ENCODE measurements around the gene DIPK1B. TPM values are rescaled to one million over a fixed set of nuclear protein-coding genes. Genes with fewer than 3 reads are reported as not detected.

Gene DIPK1B
- total and polyA plus RNA-seq, 2 experiments from 2014 or later = 18.7 to 60.0 TPM

DNA sequence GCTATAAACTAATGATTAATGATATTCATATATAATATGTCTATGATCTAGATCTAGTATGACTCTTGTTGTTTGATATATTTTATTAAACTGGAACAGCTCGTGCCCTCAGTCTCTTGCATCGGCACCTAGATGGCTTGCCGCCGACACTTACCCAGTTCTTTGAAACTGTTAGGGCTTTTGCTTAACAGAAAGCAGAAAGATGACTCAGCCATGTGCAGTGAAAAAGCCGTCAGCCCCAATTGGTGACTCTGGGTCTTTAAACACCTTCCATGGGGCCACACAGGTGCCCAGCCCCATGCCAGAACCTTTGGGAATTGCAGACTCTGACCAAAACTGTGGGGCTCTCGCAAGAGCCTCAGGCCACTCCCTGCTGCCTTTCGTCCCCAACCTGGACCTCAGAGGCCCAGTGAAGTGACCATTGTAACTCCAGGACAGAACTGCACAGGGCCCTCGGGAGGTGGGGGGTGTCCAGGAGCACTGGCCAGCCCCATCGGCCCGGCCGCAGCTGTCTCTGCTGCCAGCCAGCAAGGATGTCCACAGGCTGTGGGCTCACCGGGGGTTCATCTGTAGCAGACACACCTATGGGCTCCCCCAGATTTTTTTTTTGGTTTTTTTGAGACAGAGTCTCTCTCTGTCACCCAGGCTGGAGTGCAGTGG, 22.6 kb downstream of the DIPK1B start:
- H3K4me3 ChIP-seq = no peak overlapping the region
- H2AFZ ChIP-seq = no peak overlapping the region
- H3K27me3 Mint-ChIP-seq (ENCODE audit: insufficient read depth, low read depth, poor library complexity) = peaks cover 20% of the 10 kb centered on the region
- no peaks in the 10 kb centered on the region for H3K4me1 ChIP-seq (ENCODE audit: insufficient read depth)
- H3K4me1 Mint-ChIP-seq = no peaks in the 10 kb centered on the region; the same call in 2 of the 3 replicates
- 0 out of 3 replicates have a peak, but pooled peaks cover 3% of the 10 kb centered on the region for H3K36me3 Mint-ChIP-seq (ENCODE audit: low read depth)
- no peak for DNase-seq (ENCODE audit: low spot score)
- H3K4me3 Mint-ChIP-seq = no peak overlapping the region
- no peaks in the 10 kb centered on the region for H3F3A ChIP-seq (replicated peaks; ENCODE audit: low read depth)
- H3K27ac Mint-ChIP-seq = no peak overlapping the region
- no peak overlapping the region for H3K4me2 ChIP-seq
- no peak for ATAC-seq
- H3K27ac ChIP-seq (ENCODE audit: low read depth) = no peak overlapping the region
- 0 out of 2 replicates have a peak, but pooled peaks cover 7% of the 10 kb centered on the region for H3K79me2 ChIP-seq (replicated peaks; ENCODE audit: insufficient read depth)
- no peaks in the 10 kb centered on the region for H3K9me2 ChIP-seq (ENCODE audit: insufficient read depth)
- H3K9me3 Mint-ChIP-seq = no peaks in the 10 kb centered on the region; the same call in 1 of the 3 replicates
- H3K27me3 ChIP-seq (ENCODE audit: insufficient read depth) = no peaks in the 10 kb centered on the region
- H4K20me1 ChIP-seq (replicated peaks; ENCODE audit: insufficient read depth) = no peaks in the 10 kb centered on the region
- TF ChIP-seq JUNB (IDR thresholded peaks at IDR 0.05; ENCODE audit: unreplicated experiment) = no peak
- TF ChIP-seq CTCF (conservative IDR thresholded peaks at IDR 0.05; ENCODE audit: low read depth in 2 of 2) = no peak
- TF ChIP-seq REST (IDR thresholded peaks at IDR 0.05; ENCODE audit: unreplicated experiment) = no peak
- no peaks in the 10 kb centered on the region for H3K36me3 ChIP-seq (ENCODE audit: insufficient read depth)

GRCh38 chr9:136735812-136736480, 23.6 kb downstream of the DIPK1B start:
- Histone ChIP-seq H3K9me2 (ENCODE audit: insufficient read depth) (no peaks in the 10 kb centered on the region), H3K4me2 (no peak overlapping the region), H3K79me2 (replicated peaks; ENCODE audit: insufficient read depth) (no peaks in the 10 kb centered on the region), H3K4me3 (no peak overlapping the region), H3F3A (replicated peaks; ENCODE audit: low read depth) (no peaks in the 10 kb centered on the region), H3K27ac (ENCODE audit: low read depth) (no peak overlapping the region), H3K36me3 (ENCODE audit: insufficient read depth) (no peaks in the 10 kb centered on the region), H3K27me3 (ENCODE audit: insufficient read depth) (no peaks in the 10 kb centered on the region), H2AFZ (no peak overlapping the region), H3K4me1 (ENCODE audit: insufficient read depth) (no peaks in the 10 kb centered on the region), H4K20me1 (replicated peaks; ENCODE audit: insufficient read depth) (no peaks in the 10 kb centered on the region)
- Mint-ChIP-seq H3K9me3 (no peaks in the 10 kb centered on the region; the same call in 1 of the 3 replicates), H3K4me1 (no peaks in the 10 kb centered on the region; the same call in 2 of the 3 replicates), H3K27me3 (ENCODE audit: insufficient read depth, low read depth, poor library complexity) (peaks cover 20% of the 10 kb centered on the region), H3K4me3 (no peak overlapping the region), H3K27ac (no peak overlapping the region), H3K36me3 (ENCODE audit: low read depth) (no peaks in the 10 kb centered on the region)
- DNase-seq (ENCODE audit: low spot score) (no peak), ATAC-seq (no peak)
- TF ChIP-seq REST (IDR thresholded peaks at IDR 0.05; ENCODE audit: unreplicated experiment) (no peak), ZNF114 (CRISPR knock-in tag; IDR thresholded peaks at IDR 0.05) (no peak), CREB1 (CRISPR knock-in tag; IDR thresholded peaks at IDR 0.05; ENCODE audit: low read depth) (no peak), NANOG (IDR thresholded peaks at IDR 0.05; ENCODE audit: borderline replicate concordance) (no peak), CTCF (conservative IDR thresholded peaks at IDR 0.05; ENCODE audit: low read depth in 2 of 2) (no peak), ETS1 (IDR thresholded peaks at IDR 0.05) (no peak), EZH2 (IDR thresholded peaks at IDR 0.05; ENCODE audit: low read depth, unreplicated experiment) (no peak), EZH2phosphoT487 (IDR thresholded peaks at IDR 0.05; ENCODE audit: unreplicated experiment) (no peak)

All from GM23338 (cell line).